ENCODE data around the gene PRKAA1. TPM values are rescaled to one million over a fixed set of nuclear protein-coding genes. Genes with fewer than 3 reads are reported as not detected.
"Not testable (repeated sequence)": the region's sequence is repeated elsewhere in the genome, so short reads cannot be mapped to it uniquely, and the experiment has no call there.

PRKAA1 gene
- total RNA-seq, 1 experiment from 2014 or later: 28.8 TPM

GRCh38 chr5:40790947-40791593 is 7.1 kb downstream of the PRKAA1 start:
- H2AK5ac ChIP-seq (ENCODE audit: insufficient read length, low read length): no peak overlapping the region
- no peak overlapping the region for H3K23ac ChIP-seq (ENCODE audit: insufficient read length, low read depth, low read length)
- no peak overlapping the region for H3K27ac ChIP-seq (ENCODE audit: insufficient read length, low read depth, low read length)
- no peak overlapping the region for H2BK5ac ChIP-seq (ENCODE audit: insufficient read length, low read length)
- no peak overlapping the region for H2AFZ ChIP-seq (ENCODE audit: low read length)
- H3K9ac ChIP-seq (ENCODE audit: extremely low read depth, insufficient read length, low read length): no peak overlapping the region
- no peaks in the 10 kb centered on the region for H3K9me3 ChIP-seq (ENCODE audit: control insufficient read depth, low read depth, low read length)
- no peak overlapping the region for H3K27ac Mint-ChIP-seq
- no peak overlapping the region for H4K91ac ChIP-seq (ENCODE audit: insufficient read length, low read depth, low read length)
- no peaks in the 10 kb centered on the region for H3K27me3 ChIP-seq (ENCODE audit: insufficient read depth, low read length)
- H3K56ac ChIP-seq (ENCODE audit: insufficient read length, low read depth, low read length): no peak overlapping the region
- no peak overlapping the region for H2BK15ac ChIP-seq (ENCODE audit: low read depth, low read length)
- no peak overlapping the region for H2BK120ac ChIP-seq (ENCODE audit: low read depth, low read length, poor library complexity, severe bottlenecking)
- H3K4me2 ChIP-seq (ENCODE audit: insufficient read depth, insufficient read length, low read length): no peak overlapping the region
- no peaks in the 10 kb centered on the region for H3K27me3 Mint-ChIP-seq (ENCODE audit: low read depth)
- no peak for DNase-seq
- no peak overlapping the region for H4K5ac ChIP-seq (ENCODE audit: insufficient read length, low read depth, low read length)
- peaks cover 48% of the 10 kb centered on the region; the same call in 1 of the 2 replicates for H3K79me2 ChIP-seq (ENCODE audit: insufficient read depth, low read length)
- H3K4me1 ChIP-seq (ENCODE audit: insufficient read depth, low read length): no peaks in the 10 kb centered on the region; the same call in 1 of the 2 replicates
- no peak overlapping the region for H2BK12ac ChIP-seq (ENCODE audit: insufficient read length, low read depth, low read length)
- H3K4ac ChIP-seq (ENCODE audit: low read depth, low read length): no peak overlapping the region
- no peak overlapping the region for H3K4me3 Mint-ChIP-seq
- no peaks in the 10 kb centered on the region for H3K23me2 ChIP-seq (ENCODE audit: insufficient read length, low read depth, low read length, poor library complexity, severe bottlenecking)
- H3K4me1 Mint-ChIP-seq: peaks cover 2 to 7% of the 10 kb centered on the region in 2 experiments; a peak in 3 of 4 replicates
- H3K79me1 ChIP-seq (ENCODE audit: insufficient read depth, low read depth, low read length, poor library complexity, severe bottlenecking): no peaks in the 10 kb centered on the region
- H2BK20ac ChIP-seq (ENCODE audit: low read depth, low read length, poor library complexity, severe bottlenecking): no peak overlapping the region
- no peak overlapping the region for H3K14ac ChIP-seq (ENCODE audit: insufficient read depth, low read length)
- TF ChIP-seq CTCF (conservative IDR thresholded peaks at IDR 0.05): no peak
- H4K20me1 ChIP-seq (ENCODE audit: control insufficient read depth, insufficient read depth, insufficient read length): no peaks in the 10 kb centered on the region
- no peak overlapping the region for H4K8ac ChIP-seq (replicated peaks; ENCODE audit: insufficient read length, low read depth, low read length)
- no peak overlapping the region for H3T11ph ChIP-seq (ENCODE audit: low read length)
- H3K18ac ChIP-seq (ENCODE audit: insufficient read length, low read depth, low read length): no peak overlapping the region
- peaks cover 25 to 33% (median 30%) of the 10 kb centered on the region in 3 experiments for H3K36me3 Mint-ChIP-seq (ENCODE audit: insufficient read depth in 1 of 3, low read depth in 3 of 3)
- peaks cover 3 to 6% of the 10 kb centered on the region in 2 experiments; a peak in 4 of 5 replicates for H3K9me3 Mint-ChIP-seq
- no CpG with 5 or more reads among the region's 3 CpGs for WGBS (ENCODE audit: extremely low coverage, insufficient read length, low lambda C conversion rate)

DNA sequence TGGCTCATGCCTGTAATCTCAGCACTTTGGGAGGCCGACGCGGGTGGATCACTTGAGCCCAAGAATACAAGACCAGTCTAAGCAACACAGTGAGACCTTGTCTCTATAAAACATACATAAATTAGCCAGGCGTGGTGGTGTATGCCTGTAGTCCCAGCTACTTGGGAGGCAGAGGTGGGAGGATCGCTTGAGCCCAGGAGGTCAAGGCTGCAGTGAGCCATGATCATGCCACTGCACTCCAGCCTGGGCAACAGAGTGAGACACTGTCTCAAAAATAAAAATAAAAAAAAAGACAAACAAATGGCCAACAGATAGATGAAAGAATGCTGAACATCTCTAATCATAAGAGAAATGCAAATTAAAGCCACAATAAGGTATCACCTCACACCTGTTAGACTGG is 9.2 kb downstream of the PRKAA1 start:
- H3K27ac ChIP-seq (ENCODE audit: insufficient read length, low read depth, low read length); H3T11ph ChIP-seq (ENCODE audit: low read length); H3K27ac Mint-ChIP-seq; H3K4ac ChIP-seq (ENCODE audit: low read depth, low read length); H3K9me3 ChIP-seq (ENCODE audit: control insufficient read depth, low read depth, low read length); H4K8ac ChIP-seq (replicated peaks; ENCODE audit: insufficient read length, low read depth, low read length); H4K20me1 ChIP-seq (ENCODE audit: control insufficient read depth, insufficient read depth, insufficient read length); H2BK5ac ChIP-seq (ENCODE audit: insufficient read length, low read length); H2AFZ ChIP-seq (ENCODE audit: low read length); H2BK12ac ChIP-seq (ENCODE audit: insufficient read length, low read depth, low read length); H3K56ac ChIP-seq (ENCODE audit: insufficient read length, low read depth, low read length); H3K4me2 ChIP-seq (ENCODE audit: insufficient read depth, insufficient read length, low read length); H3K23ac ChIP-seq (ENCODE audit: insufficient read length, low read depth, low read length); H2AK5ac ChIP-seq (ENCODE audit: insufficient read length, low read length); H3K27me3 ChIP-seq (ENCODE audit: insufficient read depth, low read length); H4K91ac ChIP-seq (ENCODE audit: insufficient read length, low read depth, low read length); H3K79me1 ChIP-seq (ENCODE audit: insufficient read depth, low read depth, low read length, poor library complexity, severe bottlenecking); H3K4me1 Mint-ChIP-seq; H3K9me3 Mint-ChIP-seq; H3K4me1 ChIP-seq (ENCODE audit: insufficient read depth, low read length); H2BK15ac ChIP-seq (ENCODE audit: low read depth, low read length); H3K23me2 ChIP-seq (ENCODE audit: insufficient read length, low read depth, low read length, poor library complexity, severe bottlenecking); H3K14ac ChIP-seq (ENCODE audit: insufficient read depth, low read length); DNase-seq; H4K5ac ChIP-seq (ENCODE audit: insufficient read length, low read depth, low read length); H3K18ac ChIP-seq (ENCODE audit: insufficient read length, low read depth, low read length); H3K4me3 Mint-ChIP-seq; H3K27me3 Mint-ChIP-seq (ENCODE audit: low read depth); H3K9ac ChIP-seq (ENCODE audit: extremely low read depth, insufficient read length, low read length); H2BK120ac ChIP-seq (ENCODE audit: low read depth, low read length, poor library complexity, severe bottlenecking); H2BK20ac ChIP-seq (ENCODE audit: low read depth, low read length, poor library complexity, severe bottlenecking): not testable (repeated sequence)
- H3K36me3 Mint-ChIP-seq (ENCODE audit: insufficient read depth in 1 of 3, low read depth in 3 of 3): peaks cover 12 to 22% (median 22%) of the 10 kb centered on the region in 3 experiments
- no CpG with 5 or more reads among the region's 5 CpGs for WGBS (ENCODE audit: extremely low coverage, insufficient read length, low lambda C conversion rate)
- H3K79me2 ChIP-seq (ENCODE audit: insufficient read depth, low read length): peaks cover 42% of the 10 kb centered on the region; the same call in 1 of the 2 replicates
